MM.1S (cell line): ENCODE results near the gene NOX5.

Experiments used
- DNase-seq: peaks from one replicate; pipeline ENCODE4 v3.0.0-alpha.2; 2015
- H2AFZ ChIP-seq: fragments of 300-600 bp; sonication (generic); 2 replicates; pipeline ENCODE4 v1.6.0; 2016; ENCODE audit warnings: antibody characterized with exemption, low read length
- H3F3A ChIP-seq: fragments of 300-600 bp; sonication (generic); 2 replicates; pipeline ENCODE4 v1.6.1; 2016; ENCODE audit warnings: mild to moderate bottlenecking, antibody characterized with exemption, low read length, moderate library complexity, mixed read lengths; ENCODE audit not compliant: insufficient read depth
- H3K27ac ChIP-seq: fragments of 300-600 bp; sonication (generic); 2 replicates; pipeline ENCODE4 v1.5.1; 2016; ENCODE audit warnings: mild to moderate bottlenecking, low read length
- H3K27me3 ChIP-seq: fragments of 300-600 bp; sonication (generic); replicated peaks from 2 replicates; pipeline ENCODE4 v1.6.0; 2016; ENCODE audit warnings: low read length; ENCODE audit not compliant: insufficient read depth
- H3K36me3 ChIP-seq: fragments of 300-600 bp; sonication (generic); replicated peaks from 2 replicates; pipeline ENCODE4 v1.6.1; 2016; ENCODE audit warnings: mild to moderate bottlenecking, low read length, mixed read lengths; ENCODE audit not compliant: insufficient read depth
- H3K4me1 ChIP-seq: fragments of 300-600 bp; sonication (generic); 2 replicates; pipeline ENCODE4 v1.6.1; 2016; ENCODE audit warnings: low read length, mixed read lengths
- H3K4me2 ChIP-seq: fragments of 300-600 bp; sonication (generic); 2 replicates; pipeline ENCODE4 v1.6.0; 2016; ENCODE audit warnings: low read depth, low read length
- H3K4me3 ChIP-seq: fragments of 300-600 bp; sonication (generic); 2 replicates; pipeline ENCODE4 v1.5.1; 2016; ENCODE audit warnings: low read length, mixed read lengths
- H3K79me2 ChIP-seq: fragments of 300-600 bp; sonication (generic); 2 replicates; pipeline ENCODE4 v1.6.1; 2016; ENCODE audit warnings: mixed run types, low read length, mixed read lengths
- H3K9ac ChIP-seq: fragments of 300-600 bp; sonication (generic); 2 replicates; pipeline ENCODE4 v1.6.1; 2016; ENCODE audit warnings: low read length, mixed read lengths
- H3K9me2 ChIP-seq: fragments of 300-600 bp; sonication (generic); replicated peaks from 2 replicates; pipeline ENCODE4 v1.6.1; 2016; ENCODE audit warnings: mild to moderate bottlenecking, low read length, mixed read lengths; ENCODE audit not compliant: insufficient read depth
- H3K9me3 ChIP-seq: fragments of 300-600 bp; sonication (generic); replicated peaks from 2 replicates; pipeline ENCODE4 v1.6.1; 2016; ENCODE audit warnings: mild to moderate bottlenecking, low read length, mixed read lengths; ENCODE audit not compliant: insufficient read depth
- H4K20me1 ChIP-seq: fragments of 300-600 bp; sonication (generic); 2 replicates; pipeline ENCODE4 v1.6.1; 2016; ENCODE audit warnings: mild to moderate bottlenecking, low read length, moderate library complexity, mixed read lengths; ENCODE audit not compliant: insufficient read depth
- EZH2 ChIP-seq: fragments of 300-600 bp; sonication (generic); optimal IDR thresholded peaks from 2 replicates; pipeline ENCODE3; 2017; ENCODE audit warnings: low read depth, mild to moderate bottlenecking, antibody characterized with exemption, low read length, mixed read lengths
- EZH2phosphoT487 ChIP-seq: fragments of 300-600 bp; sonication (generic); IDR thresholded peaks from 2 replicates; pipeline ENCODE4 v1.6.1; 2018; ENCODE audit warnings: antibody characterized with exemption, low read length
- TF ChIP-seq, protein P1 (sequence below): fragments of 300-600 bp; sonication (generic); IDR thresholded peaks from 2 replicates; pipeline ENCODE4 v1.5.1; 2016; ENCODE audit warnings: antibody characterized with exemption, low read length, mixed read lengths

Gene NOX5

DNA sequence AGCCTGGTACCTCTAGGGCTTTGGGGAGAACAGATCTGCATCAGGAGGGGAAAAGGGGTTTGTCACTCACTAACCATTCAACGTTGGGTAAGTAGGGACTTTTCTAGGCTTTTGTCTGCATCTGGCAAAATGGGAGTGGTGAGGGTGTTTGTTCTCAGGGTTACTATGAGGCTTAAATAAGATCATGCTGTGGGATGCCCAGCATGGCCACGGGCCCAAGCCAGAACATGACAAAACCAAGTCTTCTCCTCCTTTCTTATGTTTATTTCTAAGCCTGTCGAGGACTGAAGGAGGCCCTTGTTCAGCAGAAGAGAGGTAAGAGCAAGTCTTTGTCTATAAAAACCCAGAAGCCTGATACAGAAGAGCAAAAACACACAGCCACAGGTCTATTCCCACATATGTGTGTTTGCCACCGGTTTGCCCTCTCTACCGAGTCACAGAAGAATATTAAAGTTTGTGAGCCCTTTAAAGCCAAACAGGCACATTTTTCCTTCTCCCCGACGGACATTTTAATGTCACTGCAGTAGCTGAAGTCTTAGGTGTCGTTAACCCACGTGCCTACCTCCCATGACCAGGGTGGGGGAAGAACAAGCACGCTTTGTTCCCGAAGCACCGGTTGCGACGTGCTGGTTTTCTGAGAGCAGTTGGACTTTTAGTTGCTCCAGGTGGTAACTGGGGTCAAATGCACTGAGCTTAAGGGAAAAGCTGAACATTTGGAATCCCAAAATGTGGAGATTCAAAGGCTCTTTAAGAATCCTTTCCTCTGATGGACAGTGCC, 72.1 kb downstream of the NOX5 start:
- TF ChIP-seq EZH2phosphoT487 (no peak), EZH2 (no peak)
- TF ChIP-seq, protein P1, sequence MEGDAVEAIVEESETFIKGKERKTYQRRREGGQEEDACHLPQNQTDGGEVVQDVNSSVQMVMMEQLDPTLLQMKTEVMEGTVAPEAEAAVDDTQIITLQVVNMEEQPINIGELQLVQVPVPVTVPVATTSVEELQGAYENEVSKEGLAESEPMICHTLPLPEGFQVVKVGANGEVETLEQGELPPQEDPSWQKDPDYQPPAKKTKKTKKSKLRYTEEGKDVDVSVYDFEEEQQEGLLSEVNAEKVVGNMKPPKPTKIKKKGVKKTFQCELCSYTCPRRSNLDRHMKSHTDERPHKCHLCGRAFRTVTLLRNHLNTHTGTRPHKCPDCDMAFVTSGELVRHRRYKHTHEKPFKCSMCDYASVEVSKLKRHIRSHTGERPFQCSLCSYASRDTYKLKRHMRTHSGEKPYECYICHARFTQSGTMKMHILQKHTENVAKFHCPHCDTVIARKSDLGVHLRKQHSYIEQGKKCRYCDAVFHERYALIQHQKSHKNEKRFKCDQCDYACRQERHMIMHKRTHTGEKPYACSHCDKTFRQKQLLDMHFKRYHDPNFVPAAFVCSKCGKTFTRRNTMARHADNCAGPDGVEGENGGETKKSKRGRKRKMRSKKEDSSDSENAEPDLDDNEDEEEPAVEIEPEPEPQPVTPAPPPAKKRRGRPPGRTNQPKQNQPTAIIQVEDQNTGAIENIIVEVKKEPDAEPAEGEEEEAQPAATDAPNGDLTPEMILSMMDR = no peak
- Histone ChIP-seq H3K4me3 (no peak overlapping the region), H4K20me1 (no peaks in the 10 kb centered on the region), H2AFZ (no peak overlapping the region), H3K9me3 (no peaks in the 10 kb centered on the region), H3K79me2 (no peaks in the 10 kb centered on the region), H3K4me2 (no peak overlapping the region), H3K9me2 (no peaks in the 10 kb centered on the region), H3F3A (no peaks in the 10 kb centered on the region), H3K27me3 (no peaks in the 10 kb centered on the region), H3K4me1 (no peaks in the 10 kb centered on the region), H3K9ac (no peak overlapping the region), H3K36me3 (no peaks in the 10 kb centered on the region), H3K27ac (no peak overlapping the region)
- no peak for DNase-seq

DNA sequence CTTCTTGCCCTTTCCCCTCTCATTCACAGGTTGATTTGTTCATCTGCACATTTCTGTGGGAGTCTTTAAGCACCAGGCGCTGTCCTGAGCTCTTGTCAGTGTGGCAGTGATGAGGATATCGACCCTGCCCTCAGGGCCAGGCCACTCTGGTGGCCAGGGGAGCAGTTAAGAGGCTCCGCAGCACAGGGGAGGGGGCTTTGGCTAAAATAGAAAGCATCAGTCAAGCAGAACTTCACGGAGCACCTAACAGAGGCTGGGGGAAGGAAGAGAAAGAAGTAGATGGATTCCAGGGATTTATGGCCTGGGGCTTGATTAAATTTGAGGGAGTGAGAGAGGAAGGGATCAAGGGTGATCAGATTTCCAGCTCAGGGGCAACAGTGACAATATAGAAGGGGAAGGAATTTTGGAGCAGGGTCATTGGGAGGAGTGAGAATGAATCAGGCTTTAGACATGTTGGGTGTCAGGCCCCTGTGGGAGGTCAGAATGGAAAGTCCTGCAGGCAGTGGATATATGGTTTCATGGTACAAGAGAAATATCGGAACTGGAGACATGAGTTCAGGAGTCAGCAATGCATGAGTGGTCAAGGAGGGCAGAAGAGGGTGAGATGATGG, 73.0 kb downstream of the NOX5 start:
- TF ChIP-seq EZH2phosphoT487 (no peak), EZH2 (no peak)
- TF ChIP-seq, protein P1 = no peak
- no peak overlapping the region for H3K4me2 ChIP-seq
- H4K20me1 ChIP-seq = no peaks in the 10 kb centered on the region
- H3K27me3 ChIP-seq = no peaks in the 10 kb centered on the region
- DNase-seq = no peak
- no peak overlapping the region for H2AFZ ChIP-seq
- H3K4me3 ChIP-seq = no peak overlapping the region
- no peaks in the 10 kb centered on the region for H3K79me2 ChIP-seq
- no peaks in the 10 kb centered on the region for H3K9me3 ChIP-seq
- H3K36me3 ChIP-seq = no peaks in the 10 kb centered on the region
- no peak overlapping the region for H3K9ac ChIP-seq
- no peaks in the 10 kb centered on the region for H3K9me2 ChIP-seq
- H3K4me1 ChIP-seq = no peaks in the 10 kb centered on the region
- no peaks in the 10 kb centered on the region for H3F3A ChIP-seq
- H3K27ac ChIP-seq = no peak overlapping the region

DNA sequence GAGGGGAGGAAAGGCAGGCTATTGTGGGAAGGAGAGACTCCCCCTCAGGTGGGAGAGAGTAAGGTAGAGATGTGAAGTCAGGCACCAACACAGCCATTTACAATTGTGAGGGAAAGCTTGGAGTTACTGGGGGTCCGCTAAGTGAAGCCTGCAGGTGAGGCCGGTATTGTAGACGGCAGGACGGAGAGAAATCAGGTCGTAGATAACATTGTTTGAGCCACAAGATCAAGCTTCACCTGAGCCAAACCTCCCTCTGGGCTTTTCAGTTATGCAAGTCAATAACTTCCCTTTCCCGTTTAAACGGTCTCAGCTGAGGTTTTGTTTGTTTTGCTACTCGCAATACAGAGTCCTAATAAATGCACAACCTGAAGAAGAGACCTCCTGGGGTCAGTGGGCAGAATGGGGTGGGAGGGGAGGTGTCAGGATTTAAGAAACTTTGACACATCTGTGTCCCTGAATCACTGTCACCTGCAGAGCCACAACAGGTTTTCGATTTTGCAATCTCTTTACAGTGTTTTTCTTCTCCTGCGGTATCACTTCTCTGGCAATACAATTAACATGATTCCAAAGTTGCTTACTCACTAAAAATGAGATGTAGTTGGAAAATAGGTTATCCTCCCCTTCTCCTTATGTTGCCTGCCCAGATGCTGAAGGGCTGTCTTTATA, 73.9 kb downstream of the NOX5 start:
- no peak for TF ChIP-seq EZH2
- TF ChIP-seq EZH2phosphoT487 = no peak
- TF ChIP-seq, protein P1 = no peak
- H3K27me3 ChIP-seq = no peaks in the 10 kb centered on the region
- no peak overlapping the region for H3K4me2 ChIP-seq
- H3K4me3 ChIP-seq = no peak overlapping the region
- no peak overlapping the region for H3K27ac ChIP-seq
- H3K4me1 ChIP-seq = no peaks in the 10 kb centered on the region
- no peaks in the 10 kb centered on the region for H3K9me2 ChIP-seq
- DNase-seq = no peak
- H4K20me1 ChIP-seq = no peaks in the 10 kb centered on the region
- H2AFZ ChIP-seq = no peak overlapping the region
- no peak overlapping the region for H3K9ac ChIP-seq
- H3K79me2 ChIP-seq = no peaks in the 10 kb centered on the region
- H3F3A ChIP-seq = no peaks in the 10 kb centered on the region
- H3K36me3 ChIP-seq = no peaks in the 10 kb centered on the region
- H3K9me3 ChIP-seq = no peaks in the 10 kb centered on the region
